GM12873 (cell line): ENCODE data around the gene GLCE.

Experiments used
- TF ChIP-seq, protein P1 (sequence below): IDR thresholded peaks from 2 replicates; pipeline ENCODE4 v1.5.1; 2012; ENCODE audit warnings: low read depth, mild to moderate bottlenecking, moderate library complexity, low read length, control low read depth; ENCODE audit not compliant: insufficient read depth; ENCODE audit errors: missing control alignments

The GLCE gene

DNA sequence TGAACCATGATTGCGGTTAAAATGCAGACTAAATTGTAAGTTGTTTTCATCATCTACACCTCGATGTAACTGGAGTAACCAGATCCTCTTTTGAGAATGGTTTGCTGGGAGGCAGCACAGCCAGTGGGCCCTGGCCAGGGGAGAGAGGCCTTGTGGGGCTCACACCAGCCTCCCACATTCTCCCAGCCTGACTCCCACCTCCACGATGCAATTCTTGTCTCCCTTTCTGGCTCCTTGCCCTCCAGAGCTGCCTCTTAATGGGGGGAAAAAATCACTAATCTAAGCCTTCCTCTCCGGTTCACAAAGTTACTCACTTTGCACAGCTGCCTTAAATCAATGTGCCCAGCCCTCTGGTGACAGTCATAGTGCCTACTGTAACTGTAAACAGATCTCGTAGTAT lies 120.3 kb downstream of the GLCE start:
- TF ChIP-seq, protein P1, sequence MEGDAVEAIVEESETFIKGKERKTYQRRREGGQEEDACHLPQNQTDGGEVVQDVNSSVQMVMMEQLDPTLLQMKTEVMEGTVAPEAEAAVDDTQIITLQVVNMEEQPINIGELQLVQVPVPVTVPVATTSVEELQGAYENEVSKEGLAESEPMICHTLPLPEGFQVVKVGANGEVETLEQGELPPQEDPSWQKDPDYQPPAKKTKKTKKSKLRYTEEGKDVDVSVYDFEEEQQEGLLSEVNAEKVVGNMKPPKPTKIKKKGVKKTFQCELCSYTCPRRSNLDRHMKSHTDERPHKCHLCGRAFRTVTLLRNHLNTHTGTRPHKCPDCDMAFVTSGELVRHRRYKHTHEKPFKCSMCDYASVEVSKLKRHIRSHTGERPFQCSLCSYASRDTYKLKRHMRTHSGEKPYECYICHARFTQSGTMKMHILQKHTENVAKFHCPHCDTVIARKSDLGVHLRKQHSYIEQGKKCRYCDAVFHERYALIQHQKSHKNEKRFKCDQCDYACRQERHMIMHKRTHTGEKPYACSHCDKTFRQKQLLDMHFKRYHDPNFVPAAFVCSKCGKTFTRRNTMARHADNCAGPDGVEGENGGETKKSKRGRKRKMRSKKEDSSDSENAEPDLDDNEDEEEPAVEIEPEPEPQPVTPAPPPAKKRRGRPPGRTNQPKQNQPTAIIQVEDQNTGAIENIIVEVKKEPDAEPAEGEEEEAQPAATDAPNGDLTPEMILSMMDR = no peak

DNA sequence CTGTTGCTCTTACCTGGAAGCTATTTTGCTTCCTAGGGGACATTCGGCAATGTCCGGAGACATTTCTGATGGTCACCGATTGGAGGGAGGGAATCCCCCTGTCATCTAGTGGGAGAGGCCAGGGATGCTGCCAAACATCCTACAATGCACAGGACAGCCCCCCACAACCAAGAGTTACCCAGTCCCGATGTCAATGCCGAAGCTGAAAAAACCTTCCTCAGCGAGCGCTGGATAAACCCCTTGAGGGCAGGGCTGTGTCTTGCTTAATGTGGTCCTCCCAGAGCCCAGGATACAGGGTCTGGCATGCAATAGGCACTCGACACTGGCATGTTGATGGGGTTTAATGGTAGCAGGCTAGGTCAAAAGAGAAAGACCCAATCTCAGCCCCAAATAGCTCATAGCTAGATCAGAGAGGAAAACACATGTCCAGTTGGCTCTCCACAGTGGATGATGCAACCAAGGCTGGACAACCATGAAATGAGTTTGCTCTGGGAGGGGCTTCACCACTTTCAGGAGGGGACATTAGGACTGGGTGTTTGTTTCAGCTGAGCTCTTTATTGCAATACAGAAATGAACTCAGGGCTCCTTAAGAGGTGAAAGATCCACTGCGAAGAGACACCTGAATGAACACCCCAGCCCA lies 121.8 kb downstream of the GLCE start:
- TF ChIP-seq, protein P1 = no peak

DNA sequence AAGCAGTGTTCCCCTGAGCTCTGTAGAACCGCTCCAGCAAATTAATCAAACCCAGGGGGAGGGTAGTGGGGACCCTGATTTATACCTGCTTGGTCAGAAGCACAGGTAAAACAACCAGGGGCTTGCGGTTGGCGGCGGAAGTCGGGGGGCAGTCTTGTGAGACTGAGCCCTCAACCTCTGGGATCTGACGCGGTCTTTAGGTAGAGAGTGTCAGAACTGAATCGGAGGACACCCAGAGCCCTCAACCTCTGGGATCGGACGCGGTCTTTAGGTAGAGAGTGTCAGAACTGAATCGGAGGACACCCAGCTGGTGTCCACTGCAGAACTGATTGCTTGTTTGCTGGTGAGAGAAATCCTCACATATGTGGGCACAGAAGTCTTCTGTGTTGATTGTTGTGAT lies 125.4 kb downstream of the GLCE start:
- TF ChIP-seq, protein P1 = no peak

DNA sequence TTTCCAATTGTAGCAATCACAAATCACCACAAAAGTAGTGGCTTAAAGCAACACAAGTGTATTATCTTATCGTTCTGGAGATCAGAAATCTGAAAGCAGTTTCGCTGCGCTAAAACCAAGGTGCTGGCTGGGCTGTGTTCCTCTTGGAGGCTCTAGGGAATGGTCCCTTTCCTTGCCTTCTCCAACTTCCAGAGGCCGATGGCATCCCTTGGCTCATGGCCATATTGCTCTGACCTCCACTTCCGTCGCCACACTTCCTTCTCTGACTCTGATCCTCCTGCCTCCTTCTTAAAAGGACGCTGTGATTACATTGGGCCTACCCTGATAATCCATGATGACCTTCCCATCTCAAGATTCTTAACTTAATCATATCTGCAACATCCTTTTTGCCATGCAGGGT lies 127.6 kb downstream of the GLCE start:
- TF ChIP-seq, protein P1 = no peak

DNA sequence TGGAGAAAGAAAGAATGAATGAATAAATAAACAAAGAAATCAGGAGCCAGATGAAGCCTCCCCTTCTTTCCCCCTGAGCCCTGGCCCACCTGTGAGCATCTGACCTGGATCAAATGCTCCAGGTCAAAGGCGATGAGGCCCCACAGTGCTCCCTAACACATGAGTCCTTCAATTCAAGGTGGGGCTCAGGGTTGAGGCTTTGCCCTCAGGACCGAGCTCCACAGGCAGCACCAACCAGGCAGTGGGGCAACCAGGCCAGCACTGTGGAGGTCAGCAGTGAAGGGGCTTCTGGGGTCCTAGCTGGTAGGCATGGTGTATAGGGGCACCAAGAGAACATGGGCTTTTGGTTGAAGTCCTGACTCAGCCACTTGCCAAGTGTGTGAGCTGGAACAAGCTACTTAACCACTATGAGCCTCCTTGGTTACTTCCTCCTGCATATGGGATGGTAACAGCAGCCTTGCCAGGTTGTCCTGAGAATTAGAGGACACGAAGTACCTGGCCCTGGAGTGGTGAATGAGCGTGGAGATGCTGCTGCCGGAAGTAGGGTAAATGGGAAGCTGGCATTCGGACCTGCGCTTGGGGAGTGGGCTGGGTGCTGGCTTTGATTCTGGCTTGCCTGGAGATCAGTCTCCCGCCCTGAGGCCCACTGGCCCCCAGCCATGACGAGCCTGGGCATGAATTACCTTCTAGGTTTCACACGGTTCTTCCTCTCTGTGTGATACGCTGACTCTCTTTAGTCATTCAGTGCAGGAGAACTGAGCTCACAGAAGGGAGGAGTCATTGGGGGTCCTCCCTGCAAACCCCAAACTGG lies 128.3 kb downstream of the GLCE start:
- TF ChIP-seq, protein P1 = no peak

DNA sequence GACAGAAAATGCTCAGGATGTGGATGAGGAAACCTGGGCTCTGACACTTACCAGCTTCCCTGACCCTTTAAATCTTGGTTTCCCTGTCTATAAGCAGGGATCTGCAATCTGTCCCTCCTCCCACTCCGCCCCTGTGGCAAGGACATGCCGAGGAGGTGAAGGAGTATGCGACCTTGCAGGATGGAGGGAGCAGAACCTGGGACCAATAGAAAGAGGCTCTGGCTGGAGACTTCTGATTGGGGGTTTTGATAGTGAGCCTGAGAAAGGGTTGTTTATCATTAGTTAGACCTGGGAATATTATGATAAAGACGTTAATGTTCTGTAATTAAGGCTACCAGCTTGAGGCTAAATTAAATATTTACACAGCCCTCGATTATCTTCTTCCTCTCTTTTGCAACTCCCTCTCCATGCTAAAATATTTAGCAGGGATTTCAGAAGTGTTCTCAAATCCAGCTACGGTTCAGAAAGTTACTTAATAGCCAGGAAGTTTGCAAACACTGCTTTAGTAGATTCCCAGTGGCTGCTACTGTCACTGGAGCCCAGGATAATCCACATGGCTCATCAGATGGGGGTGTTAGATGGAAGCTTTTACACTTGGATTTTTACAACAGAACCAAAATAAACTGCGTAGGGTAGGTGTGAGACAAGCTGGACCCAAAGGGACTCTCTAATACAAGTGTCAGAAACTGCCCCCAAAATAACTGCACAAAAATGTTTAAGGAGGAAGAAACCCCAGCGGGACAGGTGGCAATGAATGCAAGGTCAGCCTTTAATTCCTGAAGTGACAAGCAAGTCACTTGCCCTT lies 129.1 kb downstream of the GLCE start:
- TF ChIP-seq, protein P1 = no peak
